Keratinocyte (primary cell): Measurements from ENCODE around the gene APH1B. TPM values are rescaled to one million over a fixed set of nuclear protein-coding genes. Genes with fewer than 3 reads are reported as not detected.

Source experiments
- DNase-seq: peaks from one replicate; pipeline ENCODE4 v3.0.0-alpha.2; 2011; ENCODE audit warnings: low read depth, missing footprints, low spot score
- FAIRE-seq: peaks from 2 replicates; lab custom pipeline; 2011; peaks lifted over from hg19 to GRCh38; lab: Jason Lieb, UNC
- H2AFZ ChIP-seq: 2 replicates; pipeline ENCODE4 v1.6.0; 2012; ENCODE audit warnings: low read length, control low read depth, inconsistent platforms; ENCODE audit not compliant: control insufficient read depth
- H3K27ac ChIP-seq: 2 replicates; pipeline ENCODE4 v1.5.1; 2011; ENCODE audit warnings: low read length; ENCODE audit not compliant: control insufficient read depth, insufficient read depth
- H3K27me3 ChIP-seq: 3 replicates; pipeline ENCODE4 v1.6.0; 2011; ENCODE audit warnings: low read length; ENCODE audit not compliant: control insufficient read depth, insufficient read depth; ENCODE audit errors: extremely low read depth
- H3K36me3 ChIP-seq, 2 experiments: 2 replicates in 1 of 2; 3 replicates in 1 of 2; pipeline ENCODE4 v1.5.1; 2011; ENCODE audit warnings: low read length in 2 of 2, mild to moderate bottlenecking in 1 of 2; ENCODE audit not compliant: control insufficient read depth in 2 of 2, insufficient read depth in 2 of 2; ENCODE audit errors: extremely low read depth in 1 of 2
- H3K4me1 ChIP-seq: 3 replicates; pipeline ENCODE4 v1.5.1; 2011; ENCODE audit warnings: low read length; ENCODE audit not compliant: control insufficient read depth, insufficient read depth; ENCODE audit errors: extremely low read depth
- H3K4me2 ChIP-seq: 3 replicates; pipeline ENCODE4 v1.6.0; 2011; ENCODE audit warnings: low read depth, low read length; ENCODE audit not compliant: control insufficient read depth, insufficient read depth; ENCODE audit errors: extremely low read depth
- H3K4me3 ChIP-seq, 3 experiments: fragments of 200-600 bp in 1 of 3; sonication (generic) in 1 of 3; 2 replicates in 2 of 3; 3 replicates in 1 of 3; pipeline ENCODE4 v1.5.1; 2011 to 2016; ENCODE audit warnings: low read length in 3 of 3, mild to moderate bottlenecking in 3 of 3, control low read depth in 2 of 3, inconsistent platforms in 1 of 3, low read depth in 1 of 3, mixed read lengths in 1 of 3, mixed run types in 1 of 3, moderate library complexity in 1 of 3; ENCODE audit not compliant: control insufficient read depth in 2 of 3, insufficient read depth in 2 of 3; ENCODE audit errors: extremely low read depth in 1 of 3
- H3K79me2 ChIP-seq: 2 replicates; pipeline ENCODE4 v1.6.0; 2012; ENCODE audit warnings: low read length; ENCODE audit not compliant: control insufficient read depth, insufficient read depth
- H3K9ac ChIP-seq: 3 replicates; pipeline ENCODE4 v1.6.0; 2011; ENCODE audit warnings: low read length; ENCODE audit not compliant: control insufficient read depth, insufficient read depth; ENCODE audit errors: extremely low read depth
- H3K9me1 ChIP-seq: 3 replicates; pipeline ENCODE4 v1.6.0; 2011; ENCODE audit warnings: low read length; ENCODE audit not compliant: control insufficient read depth, insufficient read depth; ENCODE audit errors: extremely low read depth
- H3K9me3 ChIP-seq: 2 replicates; pipeline ENCODE4 v1.5.1; 2012; ENCODE audit warnings: low read depth, low read length; ENCODE audit not compliant: control insufficient read depth
- H4K20me1 ChIP-seq: 3 replicates; pipeline ENCODE4 v1.6.0; 2011; ENCODE audit warnings: low read length; ENCODE audit not compliant: control insufficient read depth, insufficient read depth; ENCODE audit errors: extremely low read depth
- CTCF ChIP-seq, 3 experiments: IDR thresholded peaks in 1 of 3; conservative IDR thresholded peaks in 1 of 3; optimal IDR thresholded peaks in 1 of 3; 2 replicates in 2 of 3; 3 replicates in 1 of 3; pipeline versions ENCODE3 to v1.5.1; 2011; ENCODE audit warnings: low read length in 3 of 3, mild to moderate bottlenecking in 3 of 3, moderate library complexity in 2 of 3, control low read depth in 1 of 3, inconsistent platforms in 1 of 3; ENCODE audit not compliant: insufficient read depth in 2 of 3; ENCODE audit errors: extremely low read depth in 1 of 3
- EZH2 ChIP-seq: IDR thresholded peaks from one replicate; pipeline ENCODE4 v1.6.1; 2012; ENCODE audit warnings: inconsistent platforms, mild to moderate bottlenecking, low read length, moderate library complexity
- dilution Hi-C: fragments of 300-500 bp; cut with MboI; formaldehyde crosslinking; loops from one replicate; pipeline ENCODE4 v1.7.0; 2020; ENCODE audit warnings: low sequenced_read_pairs; ENCODE audit not compliant: extremely low pct_ligation_motif_present
- polyA plus RNA-seq, 5 experiments: library from polyadenylated mRNA; depleted of rRNA in 3 of 5; stranded (reverse) in 3 of 5; stranded (forward) in 1 of 5; unstranded in 1 of 5; fragments of >200 nt; gene quantifications; 1 replicate in 1 of 5; 2 replicates in 3 of 5; 3 replicates in 1 of 5; pipeline versions ENCODE4 v1.2.1 to v1.2.3, GENCODE V29; 2011 to 2012; ENCODE audit warnings: missing spikeins in 2 of 5, low read depth in 1 of 5, low replicate concordance in 1 of 5

The APH1B gene
- polyA plus RNA-seq, 1 donor (not counting 4 experiments of a cell fraction or from before 2014, with no cell fraction given): 7.0 TPM

GRCh38 chr15:63294359-63294758, 17.0 kb downstream of the APH1B start:
- Histone ChIP-seq H2AFZ (no peak overlapping the region), H3K9ac (no peak overlapping the region), H3K4me1 (peaks cover 8% of the 10 kb centered on the region), H3K79me2 (no peaks in the 10 kb centered on the region), H3K4me2 (no peak overlapping the region), H3K27ac (no peak overlapping the region), H4K20me1 (no peaks in the 10 kb centered on the region), H3K9me3 (no peaks in the 10 kb centered on the region), H3K9me1 (no peaks in the 10 kb centered on the region), H3K36me3 (peaks cover 0 to 2% of the 10 kb centered on the region in 2 experiments), H3K4me3 (no peak overlapping the region), H3K27me3 (no peaks in the 10 kb centered on the region)
- DNase-seq (no peak), FAIRE-seq (no peak)
- TF ChIP-seq CTCF (optimal IDR thresholded peaks at IDR 0.05 in 1 of 3, IDR thresholded peaks at IDR 0.05 in 1 of 3, conservative IDR thresholded peaks at IDR 0.05 in 1 of 3; ENCODE audit: extremely low read depth in 1 of 3, insufficient read depth in 2 of 3, low read length in 3 of 3): no peak
- TF ChIP-seq EZH2: no peak
- dilution Hi-C loops: no loop called here

GRCh38 chr15:63295341-63295740, 17.9 kb downstream of the APH1B start:
- no peak overlapping the region for H3K4me2 ChIP-seq
- dilution Hi-C loops: no loop called here
- no peak for DNase-seq
- no peaks in the 10 kb centered on the region for H3K9me3 ChIP-seq
- H3K4me3 ChIP-seq: no peak overlapping the region
- no peak overlapping the region for H3K27ac ChIP-seq
- no peaks in the 10 kb centered on the region for H4K20me1 ChIP-seq
- FAIRE-seq: no peak
- H3K9ac ChIP-seq: no peak overlapping the region
- no peaks in the 10 kb centered on the region for H3K27me3 ChIP-seq
- no peaks in the 10 kb centered on the region for H3K9me1 ChIP-seq
- TF ChIP-seq EZH2: no peak
- TF ChIP-seq CTCF (optimal IDR thresholded peaks at IDR 0.05 in 1 of 3, IDR thresholded peaks at IDR 0.05 in 1 of 3, conservative IDR thresholded peaks at IDR 0.05 in 1 of 3; ENCODE audit: extremely low read depth in 1 of 3, insufficient read depth in 2 of 3, low read length in 3 of 3): no peak
- H2AFZ ChIP-seq: no peak overlapping the region
- H3K79me2 ChIP-seq: no peaks in the 10 kb centered on the region
- H3K36me3 ChIP-seq: peaks cover 0 to 2% of the 10 kb centered on the region in 2 experiments
- H3K4me1 ChIP-seq: peaks cover 8% of the 10 kb centered on the region
